ENCODE results near the gene BIN2. TPM values are rescaled to one million over a fixed set of nuclear protein-coding genes. Genes with fewer than 3 reads are reported as not detected.

BIN2 gene
- polyA plus RNA-seq, 2 of the 4 experiments (the other 2 are of a cell fraction): 0.08 to 0.57 TPM

- ATAC-seq (no peak), FAIRE-seq (no peak), DNase-seq (ENCODE audit: low read depth in 1 of 2, low spot score in 1 of 2) (no peak)
- ChIA-PET CTCF (interaction anchor here (6.0 kb wide), 1 partner anchor 18 kb away, joined by 41 read pairs; no protein-coding TSS in a partner anchor), POLR2A (interaction anchor here (1.1 kb wide), 1 partner anchor 13 kb away, joined by 3 read pairs; no protein-coding TSS in a partner anchor)
- Histone ChIP-seq H3K27ac (no peak overlapping the region), H3K9me3 (no peaks in the 10 kb centered on the region), H3K4me1 (peaks cover 34% of the 10 kb centered on the region), H3K4me3 (no peak overlapping the region), H3K4me2 (no peak overlapping the region)
- TF ChIP-seq RAD21 (conservative IDR thresholded peaks at IDR 0.05 in 1 of 2, IDR thresholded peaks at IDR 0.05 in 1 of 2) (no peak), PHF8 (IDR thresholded peaks at IDR 0.05; ENCODE audit: borderline replicate concordance, low read depth) (no peak), TP53 (CRISPR knock-in tag; IDR thresholded peaks at IDR 0.05) (no peak), HOXB13 (CRISPR knock-in tag; IDR thresholded peaks at IDR 0.05; ENCODE audit: low read depth) (no peak), MYC (IDR thresholded peaks at IDR 0.05; ENCODE audit: borderline replicate concordance, low read length) (no peak), JUN (IDR thresholded peaks at IDR 0.05) (no peak), POLR2A (IDR thresholded peaks at IDR 0.05; ENCODE audit: low read length) (no peak), FOXS1 (CRISPR knock-in tag; IDR thresholded peaks at IDR 0.05) (no peak)
- TF ChIP-seq, protein P1, sequence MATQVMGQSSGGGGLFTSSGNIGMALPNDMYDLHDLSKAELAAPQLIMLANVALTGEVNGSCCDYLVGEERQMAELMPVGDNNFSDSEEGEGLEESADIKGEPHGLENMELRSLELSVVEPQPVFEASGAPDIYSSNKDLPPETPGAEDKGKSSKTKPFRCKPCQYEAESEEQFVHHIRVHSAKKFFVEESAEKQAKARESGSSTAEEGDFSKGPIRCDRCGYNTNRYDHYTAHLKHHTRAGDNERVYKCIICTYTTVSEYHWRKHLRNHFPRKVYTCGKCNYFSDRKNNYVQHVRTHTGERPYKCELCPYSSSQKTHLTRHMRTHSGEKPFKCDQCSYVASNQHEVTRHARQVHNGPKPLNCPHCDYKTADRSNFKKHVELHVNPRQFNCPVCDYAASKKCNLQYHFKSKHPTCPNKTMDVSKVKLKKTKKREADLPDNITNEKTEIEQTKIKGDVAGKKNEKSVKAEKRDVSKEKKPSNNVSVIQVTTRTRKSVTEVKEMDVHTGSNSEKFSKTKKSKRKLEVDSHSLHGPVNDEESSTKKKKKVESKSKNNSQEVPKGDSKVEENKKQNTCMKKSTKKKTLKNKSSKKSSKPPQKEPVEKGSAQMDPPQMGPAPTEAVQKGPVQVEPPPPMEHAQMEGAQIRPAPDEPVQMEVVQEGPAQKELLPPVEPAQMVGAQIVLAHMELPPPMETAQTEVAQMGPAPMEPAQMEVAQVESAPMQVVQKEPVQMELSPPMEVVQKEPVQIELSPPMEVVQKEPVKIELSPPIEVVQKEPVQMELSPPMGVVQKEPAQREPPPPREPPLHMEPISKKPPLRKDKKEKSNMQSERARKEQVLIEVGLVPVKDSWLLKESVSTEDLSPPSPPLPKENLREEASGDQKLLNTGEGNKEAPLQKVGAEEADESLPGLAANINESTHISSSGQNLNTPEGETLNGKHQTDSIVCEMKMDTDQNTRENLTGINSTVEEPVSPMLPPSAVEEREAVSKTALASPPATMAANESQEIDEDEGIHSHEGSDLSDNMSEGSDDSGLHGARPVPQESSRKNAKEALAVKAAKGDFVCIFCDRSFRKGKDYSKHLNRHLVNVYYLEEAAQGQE (IDR thresholded peaks at IDR 0.05): no peak
- 95% methylated on average over 3 of the region's 3 CpGs for WGBS (ENCODE audit: missing lambda C conversion rate)
Measured at GRCh38 chr12:51321882-51322281, 2.1 kb downstream of the BIN2 start.

DNA sequence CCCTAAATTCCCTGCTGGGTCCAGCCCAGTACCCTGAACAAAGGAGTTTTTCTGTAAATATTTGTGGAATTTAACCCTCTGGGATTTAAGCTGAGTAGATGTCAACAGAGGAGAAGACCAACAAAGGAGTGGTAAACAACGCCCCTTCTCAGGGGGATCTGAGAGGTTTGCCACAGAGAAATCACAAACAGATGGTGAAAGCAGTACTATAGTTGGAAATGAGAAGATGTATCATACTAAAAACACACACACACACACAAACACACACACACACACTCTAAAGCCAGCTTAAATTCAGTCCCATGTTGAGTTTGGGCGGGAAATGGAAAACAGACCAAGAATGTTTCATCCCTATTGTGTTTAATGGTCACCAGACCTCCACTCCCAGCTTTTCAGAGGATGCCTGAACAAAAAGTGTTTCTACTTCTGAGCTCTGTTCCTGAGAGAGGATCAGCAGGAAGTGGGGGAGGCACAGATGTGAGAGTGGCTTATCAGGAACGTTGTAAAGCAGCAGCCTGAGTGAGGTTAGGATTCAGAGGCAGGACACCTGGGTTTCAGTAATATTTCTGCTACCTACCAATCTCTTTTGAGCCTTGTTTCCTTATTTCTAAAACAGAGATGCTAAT, 3.2 kb downstream of the BIN2 start:
- no peak overlapping the region for H3K4me3 ChIP-seq
- 19% methylated on average over 3 of the region's 3 CpGs for WGBS (ENCODE audit: missing lambda C conversion rate)
- ATAC-seq: peak; percentile 43 to 86; a peak in 4 of 6 replicates
- POLR2A ChIA-PET: interaction anchor here (0.7 to 0.9 kb wide), 2 partner anchors 12 to 20 kb away, joined by 3 read pairs; no protein-coding TSS in a partner anchor
- no peak for FAIRE-seq
- peak overlapping the region; percentile 51; the same call in 2 of the 3 replicates for H3K4me2 ChIP-seq
- 0 out of 2 replicates have a peak, but pooled peaks have one; percentile 33 for TF ChIP-seq GATA3 (IDR thresholded peaks at IDR 0.05; ENCODE audit: borderline replicate concordance)
- TF ChIP-seq CTCF (IDR thresholded peaks at IDR 0.05): no peak
- no peak for TF ChIP-seq EP300 (IDR thresholded peaks at IDR 0.05)
- TF ChIP-seq HOXB5 (CRISPR knock-in tag; IDR thresholded peaks at IDR 0.05): no peak
- CTCF ChIA-PET: interaction anchor here (0.8 to 6.0 kb wide), 4 partner anchors 10 to 51 kb away, joined by 3 to 41 read pairs (median 5); no protein-coding TSS in a partner anchor
- no peaks in the 10 kb centered on the region for H3K9me3 ChIP-seq
- peak in 1 of 2 experiments; percentile 79 for DNase-seq (ENCODE audit: low read depth in 1 of 2, low spot score in 1 of 2)
- peak overlapping the region; percentile 30 to 55; a peak in 5 of 6 replicates for H3K27ac ChIP-seq
- H3K4me1 ChIP-seq: peaks cover 28% of the 10 kb centered on the region

GRCh38 chr12:51320311-51320694, 3.7 kb downstream of the BIN2 start:
- CTCF ChIA-PET: interaction anchor here (0.8 to 6.0 kb wide), 4 partner anchors 9 to 58 kb away, joined by 3 to 41 read pairs (median 5); no protein-coding TSS in a partner anchor
- ATAC-seq: peak in 1 of 2 experiments; percentile 61; a peak in 3 of 6 replicates

More at GRCh38 chr12:51320311-51320694, 3.7 kb downstream of the BIN2 start:
- FAIRE-seq (no peak), DNase-seq (ENCODE audit: low read depth in 1 of 2, low spot score in 1 of 2) (peak in 1 of 2 experiments; percentile 59)
- peak overlapping the region; percentile 51; the same call in 2 of the 3 replicates for H3K4me2 ChIP-seq
- 50% methylated on average over 4 of the region's 4 CpGs for WGBS (ENCODE audit: missing lambda C conversion rate)
- peak overlapping the region; percentile 30 to 55; a peak in 5 of 6 replicates for H3K27ac ChIP-seq
- peak; percentile 6; the same call in 1 of the 2 replicates for TF ChIP-seq EHF (CRISPR knock-in tag; IDR thresholded peaks at IDR 0.05)
- TF ChIP-seq POLR2A (IDR thresholded peaks at IDR 0.05; ENCODE audit: low read length): no peak
- TF ChIP-seq, protein P2, sequence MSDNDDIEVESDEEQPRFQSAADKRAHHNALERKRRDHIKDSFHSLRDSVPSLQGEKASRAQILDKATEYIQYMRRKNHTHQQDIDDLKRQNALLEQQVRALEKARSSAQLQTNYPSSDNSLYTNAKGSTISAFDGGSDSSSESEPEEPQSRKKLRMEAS (IDR thresholded peaks at IDR 0.05): no peak
- TF ChIP-seq, protein P3, sequence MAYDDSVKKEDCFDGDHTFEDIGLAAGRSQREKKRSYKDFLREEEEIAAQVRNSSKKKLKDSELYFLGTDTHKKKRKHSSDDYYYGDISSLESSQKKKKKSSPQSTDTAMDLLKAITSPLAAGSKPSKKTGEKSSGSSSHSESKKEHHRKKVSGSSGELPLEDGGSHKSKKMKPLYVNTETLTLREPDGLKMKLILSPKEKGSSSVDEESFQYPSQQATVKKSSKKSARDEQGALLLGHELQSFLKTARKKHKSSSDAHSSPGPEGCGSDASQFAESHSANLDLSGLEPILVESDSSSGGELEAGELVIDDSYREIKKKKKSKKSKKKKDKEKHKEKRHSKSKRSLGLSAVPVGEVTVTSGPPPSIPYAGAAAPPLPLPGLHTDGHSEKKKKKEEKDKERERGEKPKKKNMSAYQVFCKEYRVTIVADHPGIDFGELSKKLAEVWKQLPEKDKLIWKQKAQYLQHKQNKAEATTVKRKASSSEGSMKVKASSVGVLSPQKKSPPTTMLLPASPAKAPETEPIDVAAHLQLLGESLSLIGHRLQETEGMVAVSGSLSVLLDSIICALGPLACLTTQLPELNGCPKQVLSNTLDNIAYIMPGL (CRISPR knock-in tag; IDR thresholded peaks at IDR 0.05; ENCODE audit: borderline replicate concordance): no peak
- H3K4me1 ChIP-seq: peaks cover 28% of the 10 kb centered on the region
- POLR2A ChIA-PET: interaction anchor here (0.9 kb wide), 1 partner anchor 12 kb away, joined by 3 read pairs; no protein-coding TSS in a partner anchor
- no peak overlapping the region for H3K4me3 ChIP-seq
- H3K9me3 ChIP-seq: no peaks in the 10 kb centered on the region
